CD4-positive, alpha-beta T cell treated with Interleukin-6 for 4 hours (primary cell): ENCODE results near the gene TMEM170B.
A peak's percentile ranks its signal among the peaks of the same experiment; 100 is the strongest.

ENCODE experiments used
- DNase-seq: peaks from one replicate; pipeline ENCODE4 v3.0.0-alpha.2; 2020; ENCODE audit warnings: mixed read lengths

Gene TMEM170B, protein sequence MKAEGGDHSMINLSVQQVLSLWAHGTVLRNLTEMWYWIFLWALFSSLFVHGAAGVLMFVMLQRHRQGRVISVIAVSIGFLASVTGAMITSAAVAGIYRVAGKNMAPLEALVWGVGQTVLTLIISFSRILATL

GRCh38 chr6:11537229-11538051 lies at the start of gene TMEM170B:
Gene TMEM170B (plus strand): TSS chr6:11537749. CDS start chr6:11538278, 529 bp downstream.
- DNase-seq, result peak; percentile 97

DNA sequence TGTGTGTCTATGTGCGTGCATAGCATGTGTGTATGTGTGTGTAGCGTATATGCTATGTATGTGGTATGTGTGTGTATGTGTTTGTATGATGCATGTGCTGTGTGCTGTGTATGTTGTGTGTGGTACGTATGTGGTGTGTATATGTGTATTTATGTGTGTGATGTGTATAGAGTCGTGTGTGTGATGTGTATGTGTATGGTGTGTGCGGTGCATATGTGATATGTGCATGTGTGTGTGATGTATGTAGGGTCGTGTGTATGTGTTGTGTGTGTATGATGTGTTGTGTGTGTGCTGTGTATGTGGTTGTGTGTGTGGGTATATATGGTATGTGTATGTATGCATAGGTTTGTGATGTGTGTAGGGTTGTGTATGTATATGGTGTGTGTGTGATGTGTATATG lies 46.6 kb upstream of the TMEM170B start:
- DNase-seq, result no peak

DNA sequence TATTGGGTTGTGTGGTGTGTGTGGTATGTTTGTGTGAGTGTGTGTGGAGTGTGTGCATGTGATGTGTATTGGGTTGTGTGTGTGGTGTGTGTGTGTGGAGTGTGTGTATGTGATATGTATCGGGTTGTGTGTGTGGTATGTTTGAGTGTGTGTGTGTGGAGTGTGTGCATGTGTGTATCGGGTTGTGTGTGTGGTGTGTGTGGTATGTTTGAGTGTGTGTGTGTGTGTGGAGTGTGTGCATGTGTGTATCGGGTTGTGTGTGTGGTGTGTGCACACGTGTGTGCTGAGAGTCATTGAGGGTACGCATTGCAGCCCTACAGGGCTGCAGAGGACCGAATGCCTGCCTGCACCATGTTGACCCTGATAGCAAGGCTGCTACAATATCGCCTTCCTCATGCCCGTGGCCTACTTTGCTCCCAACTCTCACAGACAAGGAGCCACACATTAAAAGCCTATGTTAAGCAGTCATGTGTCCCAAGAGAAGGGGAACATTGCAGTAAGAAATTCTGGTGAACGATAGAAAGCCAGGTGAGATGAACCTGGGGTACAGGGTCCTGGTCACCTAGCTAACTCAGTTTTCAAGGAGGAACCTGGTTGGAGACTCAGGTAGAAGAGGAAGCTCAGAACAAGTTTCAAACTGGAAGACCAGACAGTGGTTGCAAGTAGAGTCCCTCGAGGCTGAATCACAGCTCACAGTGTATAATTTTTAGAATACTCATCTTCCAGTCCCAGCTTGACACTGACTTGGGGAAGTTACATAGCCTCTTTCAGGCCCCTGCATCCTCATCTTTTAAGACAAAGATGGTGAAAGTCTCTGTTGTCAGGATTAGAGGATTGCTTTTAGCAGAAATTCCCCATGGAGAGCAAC lies 45.7 kb upstream of the TMEM170B start:
- no peak for DNase-seq

GRCh38 chr6:11492464-11493290 lies 44.9 kb upstream of the TMEM170B start:
- DNase-seq, result no peak

DNA sequence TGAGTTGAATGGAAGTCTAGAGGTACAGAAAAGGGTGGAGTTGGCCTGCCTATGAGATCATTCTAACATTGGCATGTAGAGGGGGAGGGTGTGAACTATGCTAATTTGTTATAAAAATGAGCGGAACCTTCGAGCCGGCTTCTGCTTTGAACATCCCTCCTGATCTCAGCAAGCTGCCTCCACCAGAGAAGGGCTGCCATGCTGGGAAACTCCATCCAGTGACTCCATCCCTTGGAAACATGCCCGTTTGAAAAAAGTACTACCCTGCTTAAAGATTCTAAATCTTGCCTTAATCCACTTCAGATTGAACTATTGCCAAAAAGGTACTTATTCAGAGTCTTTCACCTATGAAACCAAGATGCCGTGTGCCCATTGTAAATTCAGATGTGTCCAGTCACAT lies 43.6 kb upstream of the TMEM170B start:
- DNase-seq, result no peak

DNA sequence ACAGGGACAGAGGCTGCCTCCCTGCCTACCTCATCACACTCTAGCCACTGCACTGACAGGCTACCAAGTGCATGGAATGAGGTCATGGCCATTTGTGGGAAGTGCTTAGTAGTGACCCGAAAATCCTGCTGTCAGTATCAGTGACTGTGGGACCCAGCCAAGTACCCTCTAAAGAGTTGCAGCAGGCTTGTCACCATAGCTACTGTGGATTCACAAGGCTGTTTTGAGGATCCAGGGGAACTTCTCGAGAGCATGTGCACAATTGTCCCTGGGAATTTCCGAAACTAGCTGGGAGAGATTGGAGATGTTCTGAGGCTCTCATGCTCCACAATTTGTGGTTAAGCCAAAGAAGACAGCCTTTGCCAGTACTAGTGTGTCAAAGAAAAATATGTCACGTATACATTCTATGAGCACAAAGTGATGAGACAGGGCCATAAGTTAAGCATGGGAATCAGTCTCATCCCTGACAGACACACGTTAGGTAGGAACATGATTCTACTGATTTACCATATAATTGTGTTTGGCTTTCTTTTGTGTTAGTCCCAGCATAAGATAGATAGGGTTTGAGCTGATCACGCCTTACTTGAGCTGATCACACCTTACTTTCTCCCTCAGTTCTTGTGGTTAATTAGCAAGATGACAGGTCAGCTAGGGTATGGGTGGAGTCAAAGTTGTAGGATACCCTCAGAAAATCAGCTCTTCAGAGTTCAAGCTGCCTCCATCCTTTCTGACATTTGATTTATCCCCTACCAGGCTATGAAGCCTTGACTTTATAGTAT lies 42.6 kb upstream of the TMEM170B start:
- DNase-seq, result no peak

DNA sequence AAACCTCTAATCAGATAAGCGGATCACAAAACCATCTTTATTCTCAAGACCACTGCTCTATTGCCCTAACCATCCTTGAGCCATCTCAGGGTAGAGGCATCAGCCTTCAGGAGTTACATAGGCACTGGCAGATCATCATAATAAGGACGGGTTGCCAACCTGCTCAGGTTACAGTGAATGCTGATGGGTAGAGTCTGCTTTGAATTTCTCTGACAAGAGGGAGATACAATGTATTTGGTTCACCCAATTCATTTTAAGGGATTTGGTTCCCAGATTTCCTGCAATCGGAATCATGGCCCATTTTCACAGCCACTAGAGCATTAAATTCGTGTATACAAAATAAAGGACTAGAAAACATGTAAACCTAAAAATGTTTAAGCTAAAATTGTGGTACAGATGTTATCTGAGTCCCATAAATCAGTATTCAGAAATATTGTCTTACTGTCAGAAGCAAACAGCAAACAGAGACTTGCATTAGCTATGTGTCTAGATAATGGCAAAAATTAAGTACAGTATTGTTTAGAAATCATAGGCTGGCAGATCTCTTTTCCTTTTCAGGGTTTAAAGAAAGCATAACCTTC lies 41.9 kb upstream of the TMEM170B start:
- DNase-seq, result no peak

GRCh38 chr6:11496152-11497060 lies 41.1 kb upstream of the TMEM170B start:
- peak; percentile 80 for DNase-seq

- DNase-seq, result no peak
Observed at GRCh38 chr6:11497107-11497506, 40.4 kb upstream of the TMEM170B start.

GRCh38 chr6:11497881-11498280 lies 39.7 kb upstream of the TMEM170B start:
- DNase-seq, result no peak

DNA sequence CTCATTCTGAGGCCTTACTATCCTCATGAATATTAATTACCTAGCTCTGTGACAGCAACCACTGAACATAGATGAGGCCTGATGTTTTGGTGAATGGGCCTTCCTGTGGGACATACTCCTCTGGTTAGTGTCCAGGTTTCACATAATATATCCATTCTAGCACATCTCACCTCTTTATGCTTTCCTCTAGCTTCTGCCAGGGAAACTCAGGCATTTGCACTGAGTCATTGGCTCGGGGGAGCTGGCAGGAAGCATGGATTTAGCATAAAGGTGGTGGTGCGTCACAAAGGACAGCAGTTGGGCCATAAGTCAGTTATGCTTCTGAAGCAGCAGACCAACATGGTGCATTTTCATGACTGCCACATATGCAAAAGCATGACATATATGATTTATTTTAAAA lies 37.5 kb upstream of the TMEM170B start:
- DNase-seq, result no peak

DNA sequence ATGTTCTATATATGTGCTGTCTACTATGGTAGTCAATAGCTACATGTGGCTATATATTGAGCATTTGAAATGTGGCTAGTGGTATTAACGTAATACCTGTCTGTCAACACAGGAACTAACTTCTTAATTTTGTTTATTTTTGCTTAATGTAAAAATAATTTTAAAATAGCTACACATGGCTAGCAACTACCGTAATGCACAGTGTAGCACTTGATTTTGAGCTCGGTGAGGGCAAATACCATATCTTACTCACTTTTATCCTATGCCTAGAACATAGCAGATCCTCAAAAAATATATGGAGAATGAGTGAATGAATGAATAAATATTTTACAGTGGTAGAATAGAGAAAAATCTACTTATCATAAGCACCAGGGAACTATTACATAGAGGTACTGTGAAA lies 28.1 kb upstream of the TMEM170B start:
- DNase-seq, result no peak

DNA sequence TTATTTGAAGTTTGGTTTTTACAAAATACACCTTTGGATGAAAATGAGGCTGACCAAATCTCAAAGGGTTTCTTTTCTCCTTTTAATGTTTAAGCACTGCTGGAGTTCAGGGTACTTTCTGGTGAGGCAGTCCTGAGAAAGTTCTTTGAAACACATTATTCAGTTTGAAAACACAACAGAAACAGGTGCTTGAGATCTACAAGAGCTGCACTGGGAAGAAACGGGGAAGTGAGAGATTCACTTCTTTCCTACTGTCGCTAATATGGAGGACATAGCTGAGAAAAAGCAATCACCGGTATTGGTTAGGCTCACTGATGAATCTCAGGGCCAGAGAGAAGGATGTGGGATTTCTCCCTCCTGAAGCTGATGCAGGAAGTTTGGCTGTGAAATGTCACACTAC lies 22.9 kb upstream of the TMEM170B start:
- DNase-seq, result no peak

GRCh38 chr6:11515763-11516162 lies 21.8 kb upstream of the TMEM170B start:
- DNase-seq, result no peak

GRCh38 chr6:11522812-11523605 lies 14.5 kb upstream of the TMEM170B start:
- no peak for DNase-seq

DNA sequence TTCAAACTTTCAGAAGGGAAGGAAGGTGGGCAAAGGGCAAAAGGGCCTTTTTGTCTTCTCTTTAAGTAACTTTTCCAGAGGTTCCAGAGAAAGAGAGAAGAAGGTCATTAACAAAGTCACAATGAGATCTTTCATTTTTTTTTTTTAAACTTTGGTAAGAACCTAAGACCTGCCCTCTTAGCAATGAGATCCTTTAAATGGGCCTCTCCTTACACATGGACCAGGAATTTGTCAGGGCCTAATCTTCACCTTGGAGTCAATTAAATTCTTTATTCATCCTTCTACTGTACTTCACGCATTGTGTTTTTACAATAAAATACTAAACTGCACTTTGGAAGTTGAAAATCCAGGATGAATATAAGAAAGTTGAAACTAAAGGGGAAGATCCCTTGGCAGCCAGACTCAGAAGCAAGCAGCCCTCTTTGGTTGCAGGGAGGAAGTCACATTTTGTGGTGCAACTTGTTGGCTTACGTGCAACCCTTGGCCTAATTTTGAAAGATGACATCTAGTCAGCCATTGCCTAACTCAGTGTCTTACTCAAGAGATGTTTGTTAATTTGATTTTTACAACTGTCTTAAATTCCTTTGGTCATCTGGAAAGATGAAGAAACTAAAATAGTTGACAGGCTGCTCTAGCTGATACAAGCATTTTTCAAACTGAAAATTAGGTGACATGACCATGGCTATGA lies 11.9 kb upstream of the TMEM170B start:
- DNase-seq, result no peak

GRCh38 chr6:11526156-11526505 lies 11.4 kb upstream of the TMEM170B start:
- DNase-seq, result no peak

GRCh38 chr6:11527274-11527870 lies 10.2 kb upstream of the TMEM170B start:
- DNase-seq, result no peak

GRCh38 chr6:11528996-11529395 lies 8.6 kb upstream of the TMEM170B start:
- DNase-seq, result no peak
